SU-DHL-6 (cell line): ENCODE data around the gene GGACT.

ENCODE experiments used
- CTCF ChIP-seq: fragments of 200-600 bp; sonication (generic); IDR thresholded peaks from one replicate; pipeline ENCODE4 v1.5.1; 2017; ENCODE audit warnings: antibody characterized with exemption, mild to moderate bottlenecking, low read length, moderate library complexity; ENCODE audit not compliant: insufficient read depth, poor library complexity, severe bottlenecking
- EZH2phosphoT487 ChIP-seq: fragments of 200-600 bp; sonication (generic), shearing (Covaris generic); conservative IDR thresholded peaks from 2 replicates; pipeline ENCODE4 v1.6.1; 2018; ENCODE audit warnings: mild to moderate bottlenecking, antibody characterized with exemption, low read length, moderate library complexity, mixed read lengths

GRCh38 chr13:100513171-100513570 lies 75.4 kb downstream of the GGACT start:
- no peak for TF ChIP-seq CTCF
- TF ChIP-seq EZH2phosphoT487, result no peak
